ENCODE measurements around the gene POU5F1. TPM values are rescaled to one million over a fixed set of nuclear protein-coding genes. Genes with fewer than 3 reads are reported as not detected.
"Not testable (repeated sequence)": the region's sequence is repeated elsewhere in the genome, so short reads cannot be mapped to it uniquely, and the experiment has no call there.

Gene POU5F1
- total RNA-seq, 2 experiments from 2014 or later: 0.15 TPM; not detected in 1

DNA sequence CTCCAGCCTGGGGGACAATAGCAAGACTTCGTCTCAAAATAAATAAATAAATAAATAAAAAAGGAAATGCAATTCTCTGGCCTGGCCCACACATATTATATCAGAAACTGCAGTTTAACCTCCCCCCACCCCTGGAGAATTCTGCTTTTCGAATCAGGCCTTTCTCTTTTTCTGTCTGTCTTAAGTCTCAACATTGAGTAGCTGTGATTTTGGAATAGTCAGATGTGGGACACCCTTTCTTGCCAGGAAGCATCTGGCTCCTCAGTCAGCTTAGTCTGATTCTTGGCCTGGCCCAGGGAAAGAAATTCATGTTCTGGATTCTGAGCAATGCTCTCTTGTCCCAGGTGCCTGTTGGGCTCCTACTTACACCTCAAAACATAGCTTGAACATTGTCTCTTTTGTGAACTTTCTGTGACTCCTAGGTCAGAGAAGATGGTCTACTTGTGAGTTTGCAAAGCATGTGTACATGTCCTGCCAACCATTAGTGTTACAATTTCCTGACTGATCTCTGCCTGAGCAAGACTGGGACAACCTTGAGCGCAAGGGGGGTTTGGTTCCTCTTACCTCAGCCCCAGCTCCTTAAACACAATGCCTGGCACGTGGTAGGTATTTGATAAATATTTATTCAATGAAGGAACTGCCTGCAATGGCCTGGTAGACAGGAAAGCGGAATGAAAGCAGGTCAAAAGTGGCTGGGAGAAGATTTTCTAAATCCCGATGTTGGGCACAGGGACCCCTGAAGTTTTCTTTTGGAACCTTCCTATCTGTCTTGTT, 23.8 kb upstream of the POU5F1 start:
- CTCF ChIA-PET: interaction anchor here (0.9 to 5.0 kb wide), 3 partner anchors 16 to 181 kb away, joined by 3 to 37 read pairs (median 3); no protein-coding TSS in a partner anchor
- POLR2A ChIA-PET: no interaction called here

DNA sequence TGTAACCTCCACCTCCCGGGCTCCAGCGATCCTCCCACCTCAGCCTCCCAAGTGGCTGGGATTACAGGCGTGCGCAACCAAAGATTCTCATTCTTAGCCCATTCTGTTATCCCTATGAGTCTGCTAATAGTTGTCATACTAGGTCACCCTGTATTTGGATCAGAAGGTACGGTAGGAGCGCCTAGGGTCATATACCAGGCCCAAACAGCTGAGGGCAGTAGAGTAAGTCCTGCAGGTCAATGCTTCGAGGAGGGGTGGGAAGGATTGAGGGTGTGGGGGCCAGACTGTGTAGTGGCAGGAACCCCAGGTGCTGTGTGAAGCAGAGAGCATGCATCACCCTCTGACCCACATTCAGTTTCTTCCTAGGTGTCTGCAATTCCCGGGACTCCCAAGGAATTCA, 22.7 kb upstream of the POU5F1 start:
- POLR2A ChIA-PET: no interaction called here
- CTCF ChIA-PET: interaction anchor here (1.3 to 5.0 kb wide), 4 partner anchors 51 to 173 kb away, joined by 5 to 37 read pairs (median 10); partner anchors contain the start of gene PSORS1C2

DNA sequence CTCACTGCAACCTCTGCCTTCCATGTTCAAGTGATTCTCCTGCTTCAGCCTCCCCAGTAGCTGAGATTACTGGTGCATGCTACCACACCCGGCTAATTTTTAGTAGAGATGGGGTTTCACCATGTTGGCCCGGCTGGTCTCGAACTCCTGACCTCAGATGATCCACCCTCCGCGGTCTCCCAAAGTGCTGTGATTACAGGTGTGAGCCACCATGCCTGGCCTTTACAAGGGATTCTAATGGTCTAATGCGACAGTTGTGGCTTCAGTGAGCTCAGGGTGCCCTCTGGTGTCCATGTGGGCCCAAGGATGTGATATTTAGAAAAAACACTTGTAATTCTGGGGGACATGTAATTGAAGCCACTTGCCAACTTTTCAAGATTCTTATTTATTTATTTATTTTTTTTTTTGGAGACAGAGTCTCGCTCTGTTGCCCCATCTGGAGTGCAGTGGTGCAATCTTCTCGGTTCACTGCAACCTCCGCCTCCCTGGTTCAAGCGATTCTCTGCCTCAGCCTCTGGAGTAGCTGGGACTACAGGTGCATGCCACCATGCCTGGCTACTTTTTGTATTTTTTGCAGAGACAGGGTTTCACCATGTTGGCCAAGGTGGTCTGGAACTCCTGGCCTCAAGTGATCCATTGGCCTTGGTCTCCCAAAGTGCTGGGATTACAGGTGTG, 22.1 kb upstream of the POU5F1 start:
- CTCF ChIA-PET: interaction anchor here (0.7 to 2.2 kb wide), 12 partner anchors 51 to 937 kb away, joined by 3 to 16 read pairs (median 4); partner anchors contain the start of gene PSORS1C2
- POLR2A ChIA-PET: interaction anchor here (0.7 kb wide), 1 partner anchor 174 kb away, joined by 5 read pairs; no protein-coding TSS in a partner anchor

DNA sequence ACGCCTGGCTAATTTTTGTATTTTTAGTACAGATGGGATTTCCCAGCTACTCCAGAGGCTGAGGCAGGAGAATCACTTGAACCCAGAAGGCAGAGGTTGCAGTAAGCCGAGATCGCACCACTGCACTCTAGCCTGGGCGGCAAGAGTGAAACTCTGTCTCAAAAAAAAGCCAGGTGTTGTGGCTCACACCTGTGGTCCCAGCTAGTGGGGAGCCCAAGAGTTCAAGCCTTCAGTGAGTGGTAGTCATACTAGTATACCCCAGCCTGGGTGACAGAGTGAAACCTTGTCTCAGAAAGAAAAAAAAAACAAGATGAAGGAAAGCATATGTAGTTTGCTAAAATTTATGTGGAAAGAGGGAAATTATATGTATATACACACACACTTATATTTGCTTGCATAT, 20.0 kb upstream of the POU5F1 start:
- ChIA-PET CTCF (interaction anchor here (0.6 to 0.7 kb wide), 2 partner anchors 22 to 59 kb away, joined by 3 read pairs; no protein-coding TSS in a partner anchor), POLR2A (no interaction called here)

DNA sequence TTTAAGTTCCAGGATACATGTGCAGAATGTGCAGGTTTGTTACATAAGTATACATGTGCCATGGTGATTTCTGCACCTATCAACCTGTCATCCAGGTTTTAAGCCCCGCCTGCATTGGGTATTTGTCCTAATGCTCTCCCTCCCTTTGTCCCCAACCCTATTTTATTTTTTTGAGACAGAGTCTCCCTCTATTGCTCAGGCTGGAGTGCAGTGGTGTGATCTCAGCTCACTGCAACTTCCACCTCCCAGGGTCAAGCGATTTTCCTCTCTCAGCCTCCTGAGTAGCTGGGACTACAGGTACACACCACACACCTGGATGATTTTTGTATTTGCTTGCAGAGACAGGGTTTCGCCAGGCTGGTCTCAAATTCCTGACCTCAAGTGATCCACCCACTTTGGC, 18.7 kb upstream of the POU5F1 start:
- CTCF ChIA-PET, POLR2A ChIA-PET: not testable (repeated sequence)

DNA sequence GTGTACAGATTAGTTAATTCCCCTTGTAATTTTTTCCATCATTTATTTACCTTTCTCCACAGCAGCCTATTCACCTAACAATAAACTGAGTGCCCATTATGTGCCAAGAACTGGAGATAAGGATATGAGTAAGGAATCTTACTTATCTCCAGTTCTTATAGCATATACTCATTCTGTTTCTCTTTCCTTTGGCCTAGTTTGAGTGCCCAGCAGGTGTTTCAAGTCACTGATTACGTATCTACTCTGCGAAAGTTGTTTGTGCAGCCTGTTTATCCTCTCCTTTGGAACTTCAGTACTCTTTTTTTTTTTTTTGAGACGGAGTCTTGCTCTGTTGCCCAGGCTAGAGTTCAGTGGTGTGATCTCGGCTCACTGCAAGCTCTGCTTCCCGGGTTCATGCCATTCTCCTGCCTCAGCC, 17.3 kb upstream of the POU5F1 start:
- CTCF ChIA-PET: no interaction called here
- POLR2A ChIA-PET: no interaction called here

DNA sequence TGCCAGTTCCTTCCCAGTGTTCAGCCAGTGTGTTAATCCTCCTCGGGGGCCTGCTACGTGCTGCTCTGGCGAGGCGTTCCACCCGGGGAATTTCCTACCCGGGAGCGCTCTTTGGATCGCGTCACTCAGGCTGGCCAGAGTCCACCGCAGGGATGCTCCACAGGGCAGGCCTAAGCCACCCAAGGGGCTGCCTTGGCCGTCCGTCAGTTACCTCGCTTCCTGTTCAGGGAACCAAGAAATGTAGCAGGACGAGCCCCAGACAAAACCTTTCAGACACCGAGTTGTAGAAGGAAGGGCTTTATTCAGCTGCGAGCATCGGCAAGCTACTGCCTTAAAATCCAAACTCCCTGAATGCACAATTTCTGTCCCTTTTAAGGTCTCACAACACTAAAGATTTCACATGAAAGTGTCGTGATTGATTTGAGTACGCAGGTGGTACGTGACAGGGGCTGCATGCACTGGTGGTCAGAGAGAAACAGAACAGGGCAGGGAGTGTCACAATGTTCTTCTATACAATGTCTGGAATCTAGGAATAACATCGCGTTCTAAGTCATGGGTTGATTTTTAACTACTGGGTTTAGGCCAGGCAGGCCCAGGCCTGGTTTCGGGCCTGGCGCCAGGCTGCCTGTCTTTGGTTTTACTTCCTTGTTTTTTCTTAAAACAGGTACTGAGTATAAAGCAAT, 15.7 kb upstream of the POU5F1 start:
- POLR2A ChIA-PET: no interaction called here
- CTCF ChIA-PET: no interaction called here

DNA sequence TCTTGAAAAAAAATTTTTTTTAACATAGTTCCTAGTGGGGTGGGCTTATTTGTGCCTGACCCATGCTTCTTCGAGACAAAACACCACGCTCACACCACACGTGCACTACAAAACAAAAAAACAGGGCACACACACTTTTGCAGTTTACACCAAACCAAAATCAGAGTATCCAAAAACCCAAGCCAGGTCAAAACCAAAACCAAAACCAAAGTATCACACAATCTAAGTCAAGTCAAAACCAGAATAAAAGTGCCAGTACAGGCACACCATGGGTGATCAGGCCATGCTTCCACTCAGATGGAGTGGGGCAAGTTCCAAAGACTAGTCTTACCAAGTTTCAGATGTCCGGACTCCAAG, 15.2 kb upstream of the POU5F1 start:
- POLR2A ChIA-PET, CTCF ChIA-PET: not testable (repeated sequence)

DNA sequence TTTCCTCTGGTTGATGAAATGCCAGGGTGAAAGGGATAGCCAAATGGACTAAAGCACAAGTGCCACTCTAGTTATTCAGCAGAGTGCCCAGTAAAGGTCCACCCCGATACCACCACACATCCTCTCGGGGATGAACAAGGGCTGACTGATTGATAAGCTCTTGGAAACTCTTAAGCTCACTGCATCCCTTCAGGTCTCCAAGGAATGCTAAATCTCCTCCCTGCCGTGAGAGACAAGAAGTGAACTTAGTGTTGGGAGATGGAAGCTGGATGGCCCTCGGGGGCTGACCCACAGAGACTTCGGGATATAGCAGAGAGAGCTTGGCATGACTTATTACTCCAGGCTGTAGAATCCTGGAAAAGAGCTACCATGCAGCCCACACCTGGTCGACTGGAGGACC, 13.4 kb upstream of the POU5F1 start:
- ChIA-PET POLR2A (interaction anchor here (0.6 kb wide), 1 partner anchor 439 kb away, joined by 9 read pairs; no protein-coding TSS in a partner anchor), CTCF (interaction anchor here (0.8 kb wide), 1 partner anchor 46 kb away, joined by 3 read pairs; no protein-coding TSS in a partner anchor)

DNA sequence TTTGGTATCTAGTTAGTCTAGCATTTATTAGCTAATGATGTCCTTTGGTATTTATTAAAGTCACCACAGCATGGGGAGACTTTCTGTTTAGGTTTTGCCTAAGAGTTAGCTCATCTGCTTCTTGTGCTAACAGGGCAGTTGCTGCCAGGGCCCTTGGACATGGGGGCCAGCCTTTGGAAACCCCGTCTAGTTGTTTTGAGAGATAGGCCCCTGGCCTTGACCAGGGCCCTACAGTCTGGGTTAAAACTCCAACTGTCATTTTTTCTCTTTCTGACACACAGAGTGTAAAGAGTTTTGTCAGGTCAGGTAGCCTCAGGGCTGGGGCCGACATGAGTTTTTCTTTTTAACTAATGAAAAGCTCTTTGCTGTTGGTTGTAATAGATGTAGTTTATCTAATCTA, 12.8 kb upstream of the POU5F1 start:
- CTCF ChIA-PET: not testable (repeated sequence)
- POLR2A ChIA-PET: interaction anchor here (0.6 kb wide), 1 partner anchor 440 kb away, joined by 9 read pairs; no protein-coding TSS in a partner anchor

DNA sequence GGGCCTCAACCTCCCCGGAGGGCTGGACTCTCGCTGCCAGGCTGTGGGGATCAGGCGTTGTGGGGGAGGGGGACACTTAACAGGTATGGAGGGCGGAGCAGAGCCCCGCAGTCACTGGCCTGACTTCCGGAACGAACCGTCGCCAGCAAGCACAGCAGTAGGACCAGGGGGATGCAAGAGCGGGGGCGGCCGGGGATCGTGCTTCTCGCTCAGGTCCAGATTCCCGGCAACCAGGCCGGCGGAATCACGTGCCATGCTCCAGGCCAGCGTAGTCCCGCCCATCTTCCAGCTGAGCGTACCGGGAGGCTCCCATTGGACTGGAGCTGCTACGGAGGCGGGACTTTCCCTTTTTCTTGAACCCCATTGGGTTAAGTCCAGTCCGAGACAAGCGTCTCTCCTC, 10.0 kb upstream of the POU5F1 start:
- CTCF ChIA-PET: no interaction called here
- POLR2A ChIA-PET: no interaction called here

DNA sequence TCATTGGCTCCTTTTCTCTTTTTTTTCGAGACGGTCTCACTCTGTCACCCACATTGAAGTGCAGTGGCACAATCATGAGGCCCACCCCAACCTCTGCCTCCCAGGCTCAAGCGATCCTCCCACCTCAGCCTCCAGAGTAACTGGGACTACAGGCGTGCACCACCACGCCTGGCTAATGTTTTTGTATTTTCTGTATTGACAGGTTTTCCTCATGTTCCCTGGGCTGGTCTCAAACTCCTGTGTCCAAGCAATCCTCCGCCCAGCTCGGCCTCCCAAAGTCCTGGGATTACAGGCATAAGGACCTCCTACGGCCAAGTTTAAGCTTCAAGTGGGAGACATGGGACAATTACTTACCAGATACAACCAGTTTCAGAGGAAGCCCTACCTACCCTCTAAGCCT, 9.4 kb upstream of the POU5F1 start:
- POLR2A ChIA-PET: interaction anchor here (0.6 kb wide), 1 partner anchor 49 kb away, joined by 7 read pairs; no protein-coding TSS in a partner anchor

DNA sequence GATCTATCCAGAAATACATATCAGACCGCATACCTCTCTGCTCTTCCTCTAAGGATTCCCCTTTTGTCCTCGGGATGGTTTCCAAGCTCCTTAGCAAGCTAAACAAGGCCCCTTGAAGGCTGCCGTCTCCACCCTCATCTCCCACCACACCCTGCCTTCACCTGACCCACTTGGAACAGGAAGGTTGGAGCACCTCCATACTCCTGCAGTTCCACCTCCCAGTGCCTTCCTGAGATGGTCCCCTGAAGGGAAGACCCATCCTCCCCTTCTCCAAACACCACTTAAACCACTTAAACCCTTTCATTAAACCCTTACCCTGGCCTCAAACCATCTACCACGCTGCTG, 8.5 kb upstream of the POU5F1 start:
- ChIA-PET CTCF (no interaction called here), POLR2A (no interaction called here)

More for the DNA sequence above, 9.4 kb upstream of the POU5F1 start:
- CTCF ChIA-PET: no interaction called here

DNA sequence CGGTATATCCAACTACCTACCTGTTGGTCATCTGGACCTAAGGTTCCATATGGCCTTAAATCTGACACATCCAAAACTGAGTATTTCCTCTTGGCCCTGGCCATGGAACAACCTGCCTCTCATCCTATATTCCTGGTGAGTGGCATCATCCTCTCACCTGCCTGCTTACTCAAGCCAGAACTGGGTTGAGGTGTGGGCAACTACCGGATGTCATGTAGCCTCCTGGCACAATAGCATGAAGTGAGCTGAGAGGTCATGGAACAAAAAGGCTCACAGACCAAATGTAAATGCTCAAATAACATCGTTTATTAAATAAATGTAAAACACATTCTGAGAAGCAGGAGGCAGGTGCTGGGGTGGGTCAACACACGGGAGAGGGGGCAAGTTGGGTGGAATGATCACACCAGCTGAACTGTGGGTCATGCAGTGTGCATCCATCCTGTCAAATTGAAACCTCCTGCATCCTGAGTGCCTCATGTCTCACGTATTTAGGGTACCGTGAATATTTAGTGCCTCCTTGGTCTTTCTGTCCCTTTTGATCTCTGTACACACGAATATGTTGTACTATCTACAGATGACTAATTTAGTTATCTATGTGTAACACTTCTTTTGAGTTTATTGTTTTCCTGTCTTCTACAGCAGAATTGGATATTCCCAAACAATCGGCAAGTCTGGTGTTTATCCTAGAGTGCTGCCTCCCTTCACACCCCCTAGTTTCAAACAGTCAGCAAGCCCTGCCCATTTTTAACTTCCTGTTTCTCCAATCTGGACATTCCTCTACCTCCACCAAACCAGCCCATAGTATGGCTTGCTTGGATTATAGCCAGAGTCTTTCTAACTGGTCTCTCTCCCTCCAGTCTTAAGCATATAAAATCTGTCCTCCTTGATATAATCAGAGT, 7.9 kb upstream of the POU5F1 start:
- ChIA-PET POLR2A (no interaction called here), CTCF (no interaction called here)

DNA sequence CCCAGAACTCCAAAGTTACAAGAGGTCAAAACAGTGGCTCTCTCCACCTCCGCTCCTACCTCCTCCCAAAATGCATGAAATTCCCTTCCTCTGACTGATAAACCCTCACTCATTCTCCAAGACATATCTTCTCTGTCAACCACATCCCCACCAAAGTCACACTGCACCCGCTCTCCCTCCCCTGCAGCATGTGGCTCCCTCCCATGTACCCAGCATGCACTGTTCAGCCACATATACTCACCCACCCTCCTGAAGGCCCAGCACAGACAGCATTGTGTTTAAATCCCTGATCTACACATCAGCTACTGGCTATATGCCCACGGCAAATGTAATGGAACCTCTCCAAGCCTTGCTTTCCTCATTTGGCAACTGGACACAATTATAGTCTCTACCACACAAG, 5.5 kb upstream of the POU5F1 start:
- ChIA-PET POLR2A (no interaction called here), CTCF (no interaction called here)

DNA sequence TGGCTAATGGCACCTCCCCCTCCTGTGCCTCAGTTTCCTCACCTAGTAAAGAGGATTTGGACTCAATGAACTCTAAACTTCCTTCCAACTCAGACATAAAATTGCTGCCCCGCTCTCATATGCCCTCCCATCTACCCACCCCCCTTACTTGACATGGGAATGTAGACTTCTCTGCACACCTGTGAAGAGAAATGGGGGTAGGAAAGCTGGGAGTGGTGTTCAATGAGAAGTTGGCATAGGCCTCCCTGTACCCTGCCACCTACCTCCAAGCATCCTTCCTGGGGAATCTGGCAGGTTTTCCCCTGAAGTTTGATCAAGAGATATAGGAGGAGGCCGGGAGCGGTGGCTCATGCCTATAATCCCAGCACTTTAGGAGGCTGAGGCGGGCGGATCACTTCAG, 3.9 kb upstream of the POU5F1 start:
- CTCF ChIA-PET: no interaction called here
- POLR2A ChIA-PET: no interaction called here

DNA sequence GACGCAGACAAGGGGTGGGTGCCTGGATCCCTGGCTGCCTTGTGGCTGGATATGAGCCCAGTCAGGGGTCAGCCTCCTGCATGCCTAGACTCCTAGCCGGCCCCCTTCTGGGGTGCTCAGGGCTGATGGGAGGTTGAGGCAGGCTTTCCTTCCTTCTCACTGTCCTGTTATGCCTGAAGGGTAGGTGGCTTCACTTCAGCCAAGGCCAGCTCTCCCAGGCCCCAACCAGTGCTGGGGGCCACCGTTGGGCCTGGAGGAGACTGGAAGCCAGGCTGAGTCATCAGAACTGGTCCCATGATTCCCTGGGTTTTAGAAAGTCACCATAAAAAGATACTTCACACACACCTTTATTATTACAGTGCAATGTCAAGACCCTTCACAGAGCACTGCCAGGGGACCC, 2.9 kb upstream of the POU5F1 start:
- CTCF ChIA-PET: no interaction called here
- POLR2A ChIA-PET: no interaction called here

DNA sequence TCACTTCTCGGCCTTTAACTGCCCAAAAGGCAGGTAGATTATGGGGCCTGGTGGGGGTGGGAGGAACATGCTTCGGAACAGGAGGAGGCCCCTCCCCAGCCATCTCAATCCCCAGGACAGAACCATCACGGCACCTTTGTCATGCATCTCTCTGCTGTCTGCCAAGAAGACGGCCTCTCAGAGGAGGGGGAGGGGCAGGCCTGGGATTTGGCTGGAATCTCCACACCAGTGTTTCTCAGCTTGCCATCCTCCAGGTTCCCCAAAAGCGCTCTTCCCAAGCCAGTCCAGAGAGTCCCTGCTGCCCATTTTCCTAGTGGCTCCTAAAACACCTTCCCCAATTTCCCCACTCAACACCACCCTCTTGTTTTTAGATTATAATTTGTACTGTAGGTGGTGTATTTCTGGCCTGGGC, 2.5 kb upstream of the POU5F1 start:
- ChIA-PET POLR2A (no interaction called here), CTCF (no interaction called here)

Data from activated CD8-positive, alpha-beta memory T cell treated with anti-CD3 and anti-CD28 coated beads for 36 hours (primary cell).